Measurements from ENCODE around the gene ATF6.

ATF6 gene

DNA sequence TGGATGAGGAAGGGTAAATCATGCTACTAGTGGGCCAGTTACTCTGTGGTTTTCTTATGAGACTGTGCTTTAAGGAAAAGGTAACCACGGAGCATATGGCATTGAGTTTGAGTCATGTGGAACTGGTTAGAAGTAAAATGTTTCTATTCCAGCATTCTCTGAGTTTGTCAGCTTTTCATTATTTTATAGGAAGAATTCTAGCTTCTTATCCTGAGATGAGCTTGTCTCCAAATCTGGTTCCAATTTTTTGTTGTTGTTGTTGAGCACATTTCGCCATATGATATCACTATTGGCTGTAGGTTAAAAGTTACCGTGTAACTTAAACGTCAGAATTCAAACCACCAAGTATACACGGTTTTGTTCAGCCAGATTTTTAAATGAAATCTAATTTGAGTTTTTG, 69.9 kb downstream of the ATF6 start:
- no peak for DNase-seq

DNA sequence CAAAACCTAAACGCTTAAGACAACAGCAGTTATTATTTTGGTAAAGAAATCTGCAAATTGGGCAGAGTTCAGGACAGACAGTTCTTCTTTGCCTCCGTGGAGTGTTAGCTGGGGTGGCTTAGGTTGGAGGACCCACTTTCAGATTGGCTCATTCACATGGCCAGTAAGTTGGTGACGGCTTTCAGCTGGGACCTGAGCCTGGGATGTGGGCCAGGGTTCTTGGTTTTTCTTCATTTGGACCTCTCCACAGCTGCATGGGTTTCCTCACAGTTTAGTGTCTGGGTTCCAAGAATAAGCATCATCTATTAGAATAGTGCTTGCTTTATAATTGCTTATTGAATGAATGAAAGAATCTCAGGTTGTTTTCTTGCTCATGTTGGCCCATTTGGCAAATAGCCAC, 72.2 kb downstream of the ATF6 start:
- no peak for DNase-seq

DNA sequence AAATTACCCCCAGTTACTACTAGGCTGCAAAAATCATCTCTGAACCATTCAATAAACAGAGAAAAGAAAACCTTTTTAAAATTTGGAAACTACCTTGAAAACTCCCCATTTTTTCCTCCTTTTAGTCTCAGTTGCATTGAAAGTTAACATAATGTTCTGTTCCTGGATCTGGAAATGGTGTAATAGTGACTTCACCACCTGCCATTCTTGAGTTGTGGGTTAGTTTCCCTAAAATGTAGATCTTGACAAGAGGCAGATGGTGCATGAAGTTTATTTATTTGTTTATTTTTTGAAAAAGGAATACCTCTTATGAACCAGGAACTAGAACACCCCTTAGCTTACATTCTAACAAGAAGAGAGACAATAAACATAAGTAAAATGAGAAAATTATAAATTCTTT, 72.8 kb downstream of the ATF6 start:
- DNase-seq = no peak

DNA sequence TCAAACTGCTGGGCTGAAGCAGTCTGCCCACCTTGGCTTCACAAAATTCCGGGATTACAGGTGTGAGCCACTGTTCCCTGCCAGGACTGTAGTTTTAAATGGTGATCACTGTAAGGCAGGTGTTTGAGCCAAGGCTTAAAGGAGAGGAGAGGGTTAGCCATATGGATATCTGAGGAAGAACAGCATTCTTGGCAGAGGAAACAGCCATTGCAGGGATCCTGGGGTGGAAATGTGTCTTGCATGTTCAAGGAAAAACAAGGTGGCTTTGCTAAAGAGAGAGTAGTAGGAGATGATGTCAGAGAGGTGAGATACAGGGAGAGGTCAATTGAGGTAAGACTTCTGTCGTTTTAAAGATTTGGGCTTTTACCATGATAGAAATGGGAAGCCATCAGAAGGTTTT, 73.5 kb downstream of the ATF6 start:
- DNase-seq = no peak

DNA sequence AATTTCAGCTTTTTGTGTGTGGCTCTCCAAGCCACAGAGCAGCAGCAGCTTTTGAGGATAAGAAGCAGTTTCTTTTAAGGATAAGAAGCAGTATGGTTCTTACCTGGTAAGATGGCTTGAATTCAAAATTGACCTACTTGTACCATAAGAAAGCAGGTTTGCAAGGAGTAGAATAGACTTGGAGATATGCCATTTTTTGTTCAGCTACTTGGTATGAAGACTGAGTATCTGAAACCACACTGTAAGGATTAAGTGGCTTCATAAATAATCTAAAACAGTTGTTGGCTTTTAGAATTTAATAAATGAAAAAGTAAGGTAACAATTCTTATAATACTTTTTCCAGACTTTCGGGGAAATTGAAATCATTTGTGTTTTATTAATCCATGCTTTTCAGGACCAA, 74.2 kb downstream of the ATF6 start:
- DNase-seq = no peak

DNA sequence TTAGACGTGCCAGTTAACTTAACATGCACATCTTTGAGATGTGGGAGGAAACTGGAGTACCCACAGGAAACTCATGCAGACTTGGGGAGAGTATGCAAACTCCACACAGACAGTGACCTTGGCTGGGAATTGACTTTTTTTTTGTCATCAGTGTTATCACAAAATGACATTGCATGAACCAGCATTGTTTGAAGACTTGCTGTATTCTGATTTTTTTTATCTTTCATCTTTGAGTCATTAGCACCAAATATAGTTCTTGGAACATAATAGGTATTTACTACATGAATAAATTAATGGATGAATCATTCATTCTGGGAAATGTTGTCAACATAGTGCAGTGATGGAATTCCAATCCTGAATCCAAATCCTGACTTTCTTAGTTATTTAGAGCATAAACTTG, 77.0 kb downstream of the ATF6 start:
- DNase-seq = no peak

DNA sequence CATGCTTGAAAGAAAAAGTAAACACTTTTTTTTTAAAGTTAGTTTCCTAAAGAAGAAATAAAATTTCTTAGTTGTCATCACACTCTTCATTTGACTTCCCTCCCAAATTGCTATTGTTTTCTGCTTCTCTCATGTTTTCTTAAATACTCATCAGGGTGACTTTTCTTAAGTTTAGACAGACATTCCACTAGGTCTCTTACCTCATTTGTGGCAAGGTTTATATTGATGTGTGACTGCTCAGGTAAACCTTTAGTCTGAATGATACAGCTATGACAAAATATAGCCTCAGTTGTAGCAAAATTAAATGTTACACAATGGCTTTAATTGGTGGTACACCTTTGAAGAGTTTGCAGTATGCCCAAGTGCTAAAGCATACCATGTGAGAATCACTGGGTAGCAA, 78.6 kb downstream of the ATF6 start:
- DNase-seq = no peak

DNA sequence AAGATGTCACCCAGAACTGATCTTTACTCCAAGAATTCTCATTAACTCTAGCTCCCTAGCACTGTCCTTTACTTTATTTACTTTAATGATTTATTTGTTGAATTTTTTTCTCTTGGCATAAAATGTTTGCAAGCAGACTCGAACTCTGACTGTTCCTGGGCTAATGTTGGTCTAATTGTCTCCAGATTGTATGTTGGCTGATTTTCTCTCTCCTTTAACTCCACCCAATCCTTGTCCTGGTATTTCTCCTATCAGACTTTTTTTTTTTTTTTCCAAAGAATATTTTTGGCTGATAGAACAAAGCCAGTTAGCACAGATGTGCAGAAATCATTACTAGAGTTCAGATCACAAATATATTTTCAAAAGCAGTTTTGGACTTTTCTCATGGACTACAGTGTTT, 82.6 kb downstream of the ATF6 start:
- no peak for DNase-seq

DNA sequence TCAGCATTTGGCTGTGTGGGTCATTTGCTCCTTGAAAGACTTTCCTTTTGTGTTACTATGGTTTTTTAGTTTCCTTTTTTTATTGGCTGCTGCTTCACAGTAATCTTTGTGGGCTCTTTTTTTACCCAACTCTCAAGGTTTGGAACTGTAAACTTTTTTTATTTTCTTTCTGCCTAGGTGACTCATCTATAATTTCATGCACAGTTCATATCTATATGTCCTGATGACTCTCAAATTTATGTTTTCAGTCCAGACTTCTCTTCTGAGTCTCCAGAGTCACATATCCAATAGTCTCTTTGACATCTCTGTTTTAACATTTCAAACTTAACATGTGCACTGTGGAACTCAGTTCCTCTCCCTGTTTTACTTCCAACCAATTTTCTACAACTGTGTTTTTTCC, 83.4 kb downstream of the ATF6 start:
- DNase-seq = no peak

DNA sequence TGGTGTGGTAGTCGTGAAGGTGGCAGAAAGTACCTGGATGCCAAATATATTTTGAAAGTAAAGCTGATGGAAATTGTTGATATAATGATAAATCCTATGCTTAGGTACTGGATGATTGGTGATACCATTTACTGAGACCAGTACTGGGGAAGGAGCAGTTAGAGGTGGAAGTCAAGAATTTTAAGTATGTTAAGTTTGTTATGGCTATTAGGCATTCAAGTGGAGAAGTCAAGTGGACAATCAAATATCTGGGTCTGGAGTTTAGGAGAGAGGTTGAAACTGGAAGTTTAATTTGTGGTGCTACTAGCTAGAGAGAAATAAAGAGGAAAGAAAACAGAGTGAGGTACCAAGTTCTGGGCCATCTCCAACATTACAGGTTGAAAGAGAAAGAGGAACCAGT, 89.1 kb downstream of the ATF6 start:
- no peak for DNase-seq

DNA sequence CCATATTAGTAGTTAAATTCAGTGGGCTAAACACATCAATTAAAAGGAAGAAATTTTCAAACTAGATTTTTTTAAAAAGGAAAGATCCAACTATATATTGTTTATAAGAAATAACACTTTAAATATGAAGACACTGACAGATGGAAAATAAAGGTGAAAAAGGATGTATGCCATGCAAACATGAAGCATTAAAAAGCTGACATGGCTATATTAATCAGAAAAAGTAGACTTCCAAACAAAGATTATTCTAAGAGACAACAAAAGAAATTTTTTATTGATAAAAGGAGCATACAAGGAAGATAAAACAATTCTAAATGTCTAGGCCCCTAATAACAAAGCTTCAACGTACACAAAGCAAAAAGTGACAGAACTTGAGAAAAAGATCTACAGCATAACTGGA, 92.2 kb downstream of the ATF6 start:
- no peak for DNase-seq

DNA sequence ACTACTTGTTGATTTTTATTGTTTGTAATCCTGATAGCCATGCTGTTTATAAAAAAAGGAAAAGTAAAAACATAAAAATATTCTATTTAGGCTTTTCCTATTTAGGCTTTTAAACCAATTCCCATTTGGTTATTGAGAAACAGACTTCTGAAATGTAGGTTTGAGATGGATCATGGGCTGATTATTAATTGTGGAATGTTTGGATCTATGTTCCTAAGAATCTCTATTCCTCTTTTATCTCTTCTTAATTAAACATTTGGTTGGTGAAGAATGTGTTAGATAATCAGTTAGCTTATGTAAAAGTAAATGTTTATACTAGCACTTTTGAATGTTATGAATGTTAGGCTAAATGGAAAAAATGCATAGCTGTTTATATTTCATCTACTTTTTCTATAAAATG, 97.4 kb downstream of the ATF6 start:
- DNase-seq = no peak

DNA sequence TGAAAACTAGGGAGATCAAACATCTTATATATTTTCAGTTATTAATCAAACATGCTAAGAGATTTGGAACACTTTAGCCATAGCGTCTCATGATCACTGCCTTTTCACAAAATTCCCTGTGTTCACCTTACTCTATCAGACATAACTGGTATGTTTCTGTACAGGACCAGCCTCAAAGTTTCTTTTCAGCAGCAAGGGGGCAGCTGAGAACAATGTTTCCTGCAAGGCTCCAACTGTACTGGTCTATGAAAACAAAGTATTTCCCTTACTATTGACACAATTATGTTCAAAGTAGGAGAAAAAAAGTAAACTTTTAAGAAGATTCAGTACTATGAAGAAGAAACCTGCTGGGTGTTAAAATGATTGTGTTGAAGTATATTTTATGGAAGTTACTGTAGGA, 98.5 kb downstream of the ATF6 start:
- DNase-seq = no peak

DNA sequence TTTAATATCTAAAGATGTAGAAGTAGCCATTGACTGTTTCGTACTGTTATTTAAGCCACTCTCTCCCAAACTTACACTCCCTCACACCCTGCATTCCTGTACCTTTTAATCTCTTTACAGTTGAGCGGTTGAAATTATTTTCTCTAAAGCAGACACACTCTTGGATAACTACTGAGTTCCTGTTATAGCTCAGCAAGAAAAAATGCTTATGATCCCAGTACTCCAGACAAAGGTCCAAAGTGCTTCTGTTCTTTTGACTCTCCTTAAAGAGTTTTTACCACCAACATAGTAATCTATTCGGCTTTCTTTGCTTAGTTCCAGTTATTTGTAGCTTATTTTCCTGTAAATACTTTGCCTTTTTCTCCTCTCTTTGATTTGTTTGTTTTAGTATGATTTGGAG, 100.1 kb downstream of the ATF6 start:
- DNase-seq = no peak

DNA sequence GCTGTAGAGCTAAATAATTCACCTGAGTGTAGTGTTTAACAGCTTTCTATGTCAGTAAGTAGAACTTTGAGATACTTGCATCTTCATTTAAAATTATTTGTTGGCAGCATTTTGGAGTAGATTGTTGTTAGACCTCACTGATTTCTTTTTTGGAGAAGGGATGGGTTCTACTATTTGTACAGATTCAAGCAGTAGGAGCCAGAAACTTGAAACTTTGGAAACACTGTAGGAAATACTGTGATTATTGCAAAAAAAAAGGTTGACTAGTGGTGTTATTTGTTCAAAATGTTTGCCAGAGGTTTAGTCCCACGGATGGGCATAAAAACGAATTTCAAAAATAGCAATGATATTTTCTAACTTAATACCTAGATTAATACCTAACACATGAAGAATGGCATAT, 102.7 kb downstream of the ATF6 start:
- DNase-seq = no peak

DNA sequence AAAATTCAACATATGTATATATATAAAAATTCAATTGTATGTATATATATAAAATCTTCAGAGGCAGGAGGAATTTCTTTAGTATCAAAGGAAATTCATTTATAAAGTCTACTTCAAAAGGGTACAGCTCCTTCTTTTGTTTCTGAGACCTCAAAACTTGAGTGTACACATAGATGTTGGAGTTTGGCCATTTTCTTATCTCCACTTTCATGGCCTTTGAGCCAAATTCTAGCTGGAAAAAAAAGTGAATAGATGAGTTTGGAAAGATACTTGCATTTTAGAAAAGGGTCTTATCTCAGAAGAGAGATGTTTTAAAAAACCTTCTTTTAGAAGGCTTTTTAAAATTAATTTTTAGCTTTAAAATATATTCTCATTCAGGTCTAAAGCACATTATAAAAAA, 103.2 kb downstream of the ATF6 start:
- no peak for DNase-seq

DNA sequence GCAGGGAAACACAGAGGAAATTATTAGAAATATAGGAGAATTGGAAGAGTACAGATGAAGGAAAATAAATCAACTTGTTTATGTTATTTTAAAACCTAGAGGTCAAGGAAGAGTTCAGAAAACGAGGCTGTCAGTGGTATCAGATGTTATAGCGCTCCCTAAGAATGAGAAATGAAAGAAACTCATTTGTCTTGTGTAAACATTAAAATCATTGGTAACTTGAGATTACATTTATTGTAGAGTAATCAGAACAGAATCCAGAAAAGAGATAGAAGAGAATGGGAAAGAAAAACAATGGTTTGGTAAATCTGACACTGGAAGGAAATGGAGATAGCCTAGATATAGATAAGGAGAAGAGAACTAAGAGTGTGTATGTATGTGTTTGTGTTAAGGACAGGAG, 106.4 kb downstream of the ATF6 start:
- DNase-seq = no peak

DNA sequence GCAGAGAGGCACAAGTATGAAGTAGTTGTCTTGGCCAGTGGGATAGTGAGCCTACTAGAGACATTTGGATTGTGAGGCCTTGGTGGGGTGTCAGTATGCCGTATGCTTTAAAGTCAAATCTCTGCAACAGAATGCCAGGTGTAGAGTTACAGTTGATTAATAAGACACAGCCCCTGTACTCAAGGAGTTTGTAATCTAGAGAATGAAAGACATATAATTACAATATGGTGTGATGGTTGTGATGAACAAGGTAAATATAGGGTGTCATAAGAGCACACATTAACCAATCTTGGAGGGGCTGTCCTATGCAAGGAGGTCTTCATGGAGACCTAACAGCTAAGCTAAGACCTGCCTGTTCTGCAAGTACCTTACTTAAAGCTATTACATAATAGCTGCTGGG, 113.1 kb downstream of the ATF6 start:
- no peak for DNase-seq

DNA sequence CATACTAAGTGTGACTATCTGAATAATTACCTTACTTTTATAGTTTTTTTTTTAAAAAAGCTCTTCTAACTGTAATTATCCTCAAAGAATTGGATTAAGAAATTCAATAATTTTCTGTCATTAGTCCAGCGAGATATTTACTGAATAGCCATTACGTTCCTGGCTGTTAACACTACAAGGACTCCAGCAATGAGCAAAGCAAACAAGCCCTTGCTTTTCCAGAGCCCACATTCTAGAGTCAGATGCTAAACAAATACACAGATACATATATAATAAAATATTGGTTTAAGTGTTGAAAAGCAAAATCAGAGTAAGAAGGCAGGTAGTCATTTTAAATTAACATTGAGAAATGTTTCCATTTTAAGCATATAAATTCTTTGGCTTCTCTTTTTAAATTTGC, 118.4 kb downstream of the ATF6 start:
- DNase-seq = no peak

DNA sequence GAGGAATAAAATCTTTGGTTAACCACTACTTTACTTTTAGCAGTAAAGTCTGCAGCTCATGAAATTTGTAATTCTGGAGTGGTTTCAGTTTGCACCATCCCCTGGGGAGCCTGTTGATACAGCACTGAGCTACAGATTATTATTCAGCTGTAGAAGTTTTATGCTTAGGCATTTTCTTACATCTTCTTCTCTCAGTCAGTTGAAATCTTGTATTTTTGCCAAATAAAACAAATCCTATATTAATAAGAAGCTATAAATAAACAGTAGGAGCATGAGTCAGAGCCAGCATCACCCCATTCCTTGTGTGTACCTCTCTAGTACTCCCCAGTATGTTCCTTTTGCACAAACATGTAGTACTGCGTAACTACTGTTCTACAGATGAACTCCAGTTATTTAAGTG, 118.9 kb downstream of the ATF6 start:
- no peak for DNase-seq

DNA sequence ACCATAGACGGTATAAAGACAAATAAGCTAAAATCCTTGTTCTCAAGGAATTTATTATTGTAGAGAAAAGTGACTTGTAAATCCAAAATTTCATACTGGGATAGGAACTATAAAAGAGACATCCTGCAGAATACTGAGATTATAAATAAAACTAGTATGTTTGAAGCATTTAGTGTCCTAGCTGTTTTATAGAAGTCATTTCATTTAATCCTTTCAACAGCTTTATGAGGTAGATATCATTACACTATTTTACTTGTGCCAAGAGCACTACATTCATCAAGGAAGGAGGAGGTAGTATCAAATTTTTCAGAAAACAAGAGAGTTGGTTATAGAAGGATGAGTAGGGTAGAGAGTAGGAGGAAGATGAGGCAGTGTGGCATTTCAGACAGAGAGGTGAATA, 119.6 kb downstream of the ATF6 start:
- no peak for DNase-seq

DNA sequence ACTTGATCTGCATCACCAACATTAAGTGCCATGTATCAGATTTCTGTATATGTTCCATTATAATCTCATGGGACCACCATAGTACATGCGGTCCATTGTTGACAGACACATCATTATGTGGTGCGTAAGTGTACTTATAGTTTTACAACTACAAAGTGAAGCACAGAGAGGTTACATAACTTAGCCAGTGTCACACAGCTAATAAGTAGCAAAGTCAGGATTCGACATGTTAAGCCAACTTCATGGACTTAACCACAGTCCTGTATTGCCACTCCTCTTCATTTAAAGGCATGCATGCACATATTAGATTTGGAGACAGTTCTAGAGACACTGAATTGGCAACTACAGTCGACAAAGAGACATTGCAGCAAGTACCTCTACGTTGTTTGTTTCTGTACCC, 120.5 kb downstream of the ATF6 start:
- DNase-seq = no peak

DNA sequence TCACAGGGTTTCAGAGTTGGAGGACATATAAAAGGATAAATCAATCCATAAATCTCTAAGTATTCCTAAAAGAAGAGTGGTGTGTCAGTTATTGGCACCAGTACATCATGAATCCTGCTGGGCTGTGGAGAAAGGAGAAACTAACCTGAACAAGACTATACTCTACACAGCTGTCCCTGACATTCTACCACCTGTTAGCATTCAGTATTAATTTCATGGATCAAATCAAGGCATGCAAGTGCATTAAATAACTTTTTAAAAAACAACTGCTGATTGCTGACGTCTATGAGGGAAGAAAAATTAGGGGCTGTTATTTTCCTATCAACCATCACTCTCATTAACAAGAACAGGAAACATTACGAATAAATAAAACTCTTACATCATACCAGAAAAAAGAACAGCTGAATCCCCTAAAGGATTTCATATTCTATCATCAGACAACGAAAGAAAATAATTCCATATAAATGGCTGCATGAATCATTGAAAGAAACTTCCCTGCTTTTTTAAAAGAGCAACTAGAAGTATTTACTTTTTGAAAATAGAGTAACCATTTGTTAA, 121.7 kb downstream of the ATF6 start:
- no peak for DNase-seq

DNA sequence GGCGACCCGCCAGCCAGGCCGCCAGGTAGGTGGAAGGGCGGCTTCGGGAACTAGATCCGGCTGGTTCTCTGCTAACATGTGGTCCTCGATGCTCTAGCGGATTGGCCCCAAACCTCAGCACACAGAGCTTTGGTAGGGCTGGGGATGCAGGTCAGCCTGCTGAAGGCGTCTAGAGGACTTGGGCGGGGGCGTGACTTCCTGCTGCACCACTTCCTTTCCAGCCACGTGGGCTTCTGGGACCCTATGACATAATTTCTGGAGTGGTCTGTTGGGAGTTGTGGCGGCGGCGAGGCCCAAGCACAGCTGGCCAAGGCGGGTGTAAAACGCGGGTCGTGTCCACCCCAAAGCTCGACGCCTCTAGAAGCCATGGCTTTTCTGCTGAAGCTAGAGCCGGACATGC, 124.5 kb downstream of the ATF6 start:
- DNase-seq = no peak

DNA sequence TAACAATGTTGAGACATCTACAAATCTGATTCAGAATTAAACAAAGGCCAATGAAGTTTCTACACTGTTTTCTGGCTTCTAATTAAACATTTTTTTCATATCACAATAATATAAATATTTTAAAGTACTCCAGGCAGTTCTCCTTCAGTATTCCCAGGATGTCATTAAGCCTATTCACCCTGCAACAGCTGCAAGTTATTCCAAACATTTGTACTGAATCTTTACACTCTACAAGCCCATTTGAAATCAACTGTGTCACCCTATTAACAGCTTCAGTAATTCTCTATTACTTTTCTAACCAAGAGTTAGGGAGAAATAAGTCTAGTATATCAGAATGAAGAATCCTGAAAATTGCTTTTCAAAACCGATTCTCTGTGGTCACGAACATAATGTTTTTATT, 133.0 kb downstream of the ATF6 start:
- no peak for DNase-seq

DNA sequence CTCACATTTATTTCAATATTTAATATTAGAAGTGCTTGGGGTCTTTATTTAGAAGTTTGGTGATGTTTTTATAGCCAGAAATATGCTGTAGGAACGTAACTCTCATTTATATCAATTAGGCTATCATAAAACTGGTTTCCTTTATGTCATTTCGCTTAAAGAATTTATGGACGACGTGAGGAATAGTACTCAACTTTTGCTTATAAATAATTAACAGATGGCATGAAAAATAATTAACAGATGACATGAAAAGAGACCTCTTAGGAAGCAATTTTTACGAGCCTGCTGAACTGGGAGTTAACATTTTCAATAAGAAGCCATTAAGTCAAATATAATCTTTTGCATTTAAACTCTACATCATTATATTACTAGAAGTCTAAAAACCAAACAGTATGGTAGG, 134.0 kb downstream of the ATF6 start:
- no peak for DNase-seq

All from inflammatory macrophage treated with lipopolysaccharide for 4 hours (primary cell).